NOMO-1 treated with DMSO at 0.1 percent for 48 hours (cell line): ENCODE results near the gene TGIF1.
"Not testable (repeated sequence)": the region's sequence is repeated elsewhere in the genome, so short reads cannot be mapped to it uniquely, and the experiment has no call there.

Experiments
- DNase-seq: peaks from one replicate; lab custom pipeline; 2025; ENCODE audit not compliant: unreplicated experiment; lab: John Stamatoyannopoulos, UW

The TGIF1 gene

GRCh38 chr18:3450012-3450798, at the start of gene TGIF1:
TSS of gene TGIF1 (plus strand) at chr18:3450172. CDS start at chr18:3450490, 318 bp downstream.
- DNase-seq, result peak; percentile 21

- DNase-seq, result peak; percentile 4
These were observed 49.2 kb upstream of the TGIF1 start for GRCh38 chr18:3400567-3401296.

GRCh38 chr18:3401669-3402620, 48.0 kb upstream of the TGIF1 start:
- peak; percentile 21 for DNase-seq

GRCh38 chr18:3402982-3403451, 47.0 kb upstream of the TGIF1 start:
- no peak for DNase-seq

- DNase-seq, result peak; percentile 46
These were observed 44.3 kb upstream of the TGIF1 start for GRCh38 chr18:3405713-3406112.

- DNase-seq, result no peak
These were observed 41.9 kb upstream of the TGIF1 start for GRCh38 chr18:3408107-3408506.

GRCh38 chr18:3409811-3410210, 40.2 kb upstream of the TGIF1 start:
- DNase-seq, result no peak

- DNase-seq, result no peak
These were observed 39.7 kb upstream of the TGIF1 start for GRCh38 chr18:3410273-3410672.

GRCh38 chr18:3410876-3411275, 39.1 kb upstream of the TGIF1 start:
- not testable (repeated sequence) for DNase-seq

GRCh38 chr18:3411327-3411726, 38.6 kb upstream of the TGIF1 start:
- DNase-seq, result no peak

GRCh38 chr18:3411854-3412268, 38.1 kb upstream of the TGIF1 start:
- DNase-seq, result no peak

GRCh38 chr18:3412528-3412927, 37.4 kb upstream of the TGIF1 start:
- DNase-seq, result not testable (repeated sequence)

- DNase-seq, result no peak
These were observed 34.9 kb upstream of the TGIF1 start for GRCh38 chr18:3415110-3415509.

GRCh38 chr18:3418083-3418482, 31.9 kb upstream of the TGIF1 start:
- DNase-seq, result no peak

GRCh38 chr18:3420919-3421279, 29.1 kb upstream of the TGIF1 start:
- no peak for DNase-seq

- DNase-seq, result no peak
These were observed 27.1 kb upstream of the TGIF1 start for GRCh38 chr18:3422905-3423304.

- DNase-seq, result peak; percentile 64
These were observed 25.6 kb upstream of the TGIF1 start for GRCh38 chr18:3424280-3424890.

- DNase-seq, result no peak
These were observed 24.9 kb upstream of the TGIF1 start for GRCh38 chr18:3425030-3425429.

- no peak for DNase-seq
These were observed 24.5 kb upstream of the TGIF1 start for GRCh38 chr18:3425446-3425845.

- no peak for DNase-seq
These were observed 23.9 kb upstream of the TGIF1 start for GRCh38 chr18:3426074-3426473.

GRCh38 chr18:3427944-3428343, 22.0 kb upstream of the TGIF1 start:
- DNase-seq, result no peak
